Measurements from ENCODE around the gene ZNF587B.
"Not testable (repeated sequence)": the region's sequence is repeated elsewhere in the genome, so short reads cannot be mapped to it uniquely, and the experiment has no call there.

DNA sequence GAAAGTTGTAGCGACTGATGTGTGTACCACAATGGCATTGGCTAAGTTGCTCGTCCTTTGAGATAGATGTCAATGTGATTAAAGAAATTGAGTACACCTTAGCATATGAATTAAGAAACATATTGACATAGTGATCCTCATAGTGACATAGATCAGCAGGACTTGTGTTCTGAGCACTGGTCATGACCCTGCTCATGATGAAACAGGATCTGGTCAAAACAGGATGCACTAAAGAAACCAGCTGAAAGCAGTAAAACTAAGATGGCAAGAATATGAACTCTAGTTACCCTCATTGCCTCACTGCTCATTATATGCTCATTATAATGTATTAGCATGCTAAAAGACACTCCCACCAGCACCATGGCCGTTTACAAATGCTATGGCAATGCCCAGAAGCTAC is 17.1 kb downstream of the ZNF587B start:
- not testable (repeated sequence) for TF ChIP-seq EZH2 (IDR thresholded peaks at IDR 0.05; ENCODE audit: insufficient read depth, poor library complexity, severe bottlenecking); EZH2phosphoT487 (IDR thresholded peaks at IDR 0.05; ENCODE audit: insufficient read depth, low read depth)

All from GM23248 (cell line).